HEK293 (cell line): Measurements from ENCODE around the gene MRS2.

ENCODE experiments used
- CTCF ChIA-PET: fragments of 350-600 bp; formaldehyde crosslinking; extraction: SDS; loops from one replicate; lab custom pipeline; 2021; ENCODE audit warnings: antibody characterized with exemption; lab: Yijun Ruan, JAX
- POLR2A ChIA-PET: fragments of 300-600 bp; formaldehyde crosslinking; extraction: SDS; loops from one replicate; lab custom pipeline; 2020; ENCODE audit warnings: antibody characterized with exemption, inconsistent platforms; lab: Yijun Ruan, JAX
- H3K27ac ChIP-seq: fragments of 200-500 bp; sonication (Bioruptor generic); 2 replicates; pipeline ENCODE4 v1.5.1; 2014; ENCODE audit warnings: low read depth, low read length, control low read depth, inconsistent platforms; ENCODE audit errors: extremely low read depth
- H3K36me3 ChIP-seq, 2 experiments: fragments of 200-500 bp in 1 of 2; sonication (Bioruptor generic) in 1 of 2; 1 replicate in 1 of 2; 2 replicates in 1 of 2; pipeline ENCODE4 v1.5.1; 2014 to 2017; ENCODE audit warnings: inconsistent platforms in 2 of 2, low read length in 2 of 2; ENCODE audit not compliant: control insufficient read depth in 2 of 2, insufficient read depth in 1 of 2
- H3K4me1 ChIP-seq: fragments of 200-500 bp; sonication (Bioruptor generic); 2 replicates; pipeline ENCODE4 v1.5.1; 2014; ENCODE audit warnings: mild to moderate bottlenecking, low read length, inconsistent platforms; ENCODE audit not compliant: control insufficient read depth, insufficient read depth
- H3K4me3 ChIP-seq: 2 replicates; pipeline ENCODE4 v1.5.1; 2011; ENCODE audit warnings: low read depth, mild to moderate bottlenecking, control low read depth, low read length, moderate library complexity
- H3K9me3 ChIP-seq: fragments of 200-500 bp; sonication (Bioruptor generic); 2 replicates; pipeline ENCODE4 v1.5.1; 2014; ENCODE audit warnings: low read depth, low read length, inconsistent platforms; ENCODE audit not compliant: control insufficient read depth, insufficient read depth
- BCL11A ChIP-seq: fragments of 450-650 bp; formaldehyde crosslinking; IDR thresholded peaks from 2 replicates; pipeline ENCODE4 v1.5.1; 2016; ENCODE audit warnings: low read depth, missing biosample characterization, missing genetic modification characterization
- EGR2 ChIP-seq: fragments of 450-650 bp; formaldehyde crosslinking; IDR thresholded peaks from 2 replicates; pipeline ENCODE4 v1.5.1; 2016; ENCODE audit warnings: low read depth, missing biosample characterization, missing genetic modification characterization
- GLI2 ChIP-seq: fragments of 450-650 bp; formaldehyde crosslinking; IDR thresholded peaks from 2 replicates; pipeline ENCODE4; 2017; ENCODE audit warnings: missing biosample characterization, missing genetic modification characterization, low read depth, borderline replicate concordance
- GLIS1 ChIP-seq: fragments of 450-650 bp; formaldehyde crosslinking; IDR thresholded peaks from 2 replicates; pipeline ENCODE4 v1.5.1; 2016; ENCODE audit warnings: missing biosample characterization, missing genetic modification characterization
- OSR2 ChIP-seq: fragments of 450-650 bp; formaldehyde crosslinking; IDR thresholded peaks from 2 replicates; pipeline ENCODE4 v1.5.1; 2016; ENCODE audit warnings: missing biosample characterization, missing genetic modification characterization
- ZEB2 ChIP-seq: fragments of 450-650 bp; formaldehyde crosslinking; IDR thresholded peaks from 2 replicates; pipeline ENCODE4 v1.5.1; 2016; ENCODE audit warnings: missing biosample characterization, missing genetic modification characterization
- ZFHX2 ChIP-seq: fragments of 450-650 bp; formaldehyde crosslinking; conservative IDR thresholded peaks from 2 replicates; pipeline ENCODE4 v1.5.1; 2016; ENCODE audit warnings: missing biosample characterization, missing genetic modification characterization
- ZFP3 ChIP-seq: fragments of 450-650 bp; formaldehyde crosslinking; IDR thresholded peaks from 2 replicates; pipeline ENCODE4 v1.5.1; 2016; ENCODE audit warnings: low read depth, missing biosample characterization, missing genetic modification characterization
- ZFP69B ChIP-seq: fragments of 450-650 bp; formaldehyde crosslinking; IDR thresholded peaks from 2 replicates; pipeline ENCODE4 v1.5.1; 2016; ENCODE audit warnings: missing biosample characterization, missing genetic modification characterization
- ZNF133 ChIP-seq: fragments of 450-650 bp; formaldehyde crosslinking; IDR thresholded peaks from 2 replicates; pipeline ENCODE4 v1.5.1; 2016; ENCODE audit warnings: missing biosample characterization, missing genetic modification characterization
- ZNF140 ChIP-seq: fragments of 450-650 bp; formaldehyde crosslinking; IDR thresholded peaks from 2 replicates; pipeline ENCODE4 v1.5.1; 2016; ENCODE audit warnings: missing biosample characterization, missing genetic modification characterization
- ZNF16 ChIP-seq: fragments of 450-650 bp; formaldehyde crosslinking; IDR thresholded peaks from 2 replicates; pipeline ENCODE4 v1.5.1; 2016; ENCODE audit warnings: low read depth, missing biosample characterization, missing genetic modification characterization
- ZNF174 ChIP-seq: fragments of 450-650 bp; formaldehyde crosslinking; IDR thresholded peaks from 2 replicates; pipeline ENCODE4 v1.5.0; 2017; ENCODE audit warnings: missing biosample characterization, mild to moderate bottlenecking, missing genetic modification characterization
- ZNF2 ChIP-seq: fragments of 450-650 bp; formaldehyde crosslinking; IDR thresholded peaks from 2 replicates; pipeline ENCODE4 v1.5.1; 2016; ENCODE audit warnings: missing biosample characterization, missing genetic modification characterization
- ZNF221 ChIP-seq: fragments of 450-650 bp; formaldehyde crosslinking; IDR thresholded peaks from 2 replicates; pipeline ENCODE4 v1.5.1; 2017; ENCODE audit warnings: missing biosample characterization, missing genetic modification characterization, borderline replicate concordance
- ZNF248 ChIP-seq: fragments of 450-650 bp; formaldehyde crosslinking; IDR thresholded peaks from 2 replicates; pipeline ENCODE4 v1.5.1; 2017; ENCODE audit warnings: missing biosample characterization, missing genetic modification characterization
- ZNF324 ChIP-seq: fragments of 450-650 bp; formaldehyde crosslinking; IDR thresholded peaks from 2 replicates; pipeline ENCODE4 v1.5.1; 2016; ENCODE audit warnings: missing biosample characterization, missing genetic modification characterization
- ZNF341 ChIP-seq: fragments of 450-650 bp; formaldehyde crosslinking; IDR thresholded peaks from 2 replicates; pipeline ENCODE4; 2016; ENCODE audit warnings: low read depth, missing biosample characterization, missing genetic modification characterization
- ZNF391 ChIP-seq: fragments of 450-650 bp; formaldehyde crosslinking; IDR thresholded peaks from 2 replicates; pipeline ENCODE4 v1.5.1; 2016; ENCODE audit warnings: low read depth, missing biosample characterization, missing genetic modification characterization, borderline replicate concordance
- ZNF521 ChIP-seq: fragments of 450-650 bp; formaldehyde crosslinking; IDR thresholded peaks from 2 replicates; pipeline ENCODE4 v1.5.1; 2017; ENCODE audit warnings: missing biosample characterization, mild to moderate bottlenecking, missing genetic modification characterization
- ZNF548 ChIP-seq: fragments of 450-650 bp; formaldehyde crosslinking; IDR thresholded peaks from 2 replicates; pipeline ENCODE4 v1.5.1; 2016; ENCODE audit warnings: missing biosample characterization, missing genetic modification characterization
- ZNF549 ChIP-seq: fragments of 450-650 bp; IDR thresholded peaks from 2 replicates; pipeline ENCODE4 v1.5.1; 2018; ENCODE audit warnings: missing biosample characterization, missing genetic modification characterization, mild to moderate bottlenecking, inconsistent platforms, moderate library complexity
- ZNF555 ChIP-seq: fragments of 450-650 bp; formaldehyde crosslinking; conservative IDR thresholded peaks from 2 replicates; pipeline ENCODE4 v1.5.1; 2017; ENCODE audit warnings: missing biosample characterization, mild to moderate bottlenecking, missing genetic modification characterization, inconsistent platforms
- ZNF561 ChIP-seq: fragments of 450-650 bp; IDR thresholded peaks from 2 replicates; pipeline ENCODE4 v1.5.1; 2018; ENCODE audit warnings: missing biosample characterization, missing genetic modification characterization, borderline replicate concordance
- ZNF571 ChIP-seq: fragments of 450-650 bp; formaldehyde crosslinking; IDR thresholded peaks from 2 replicates; pipeline ENCODE4 v1.5.0; 2017; ENCODE audit warnings: missing biosample characterization, missing genetic modification characterization
- ZNF585B ChIP-seq: fragments of 450-650 bp; formaldehyde crosslinking; IDR thresholded peaks from 2 replicates; pipeline ENCODE4 v1.5.1; 2016; ENCODE audit warnings: missing biosample characterization, missing genetic modification characterization
- ZNF596 ChIP-seq: fragments of 450-650 bp; IDR thresholded peaks from 2 replicates; pipeline ENCODE4 v1.5.0; 2018; ENCODE audit warnings: missing biosample characterization, mild to moderate bottlenecking, missing genetic modification characterization, moderate library complexity
- ZNF645 ChIP-seq: fragments of 450-650 bp; formaldehyde crosslinking; IDR thresholded peaks from 2 replicates; pipeline ENCODE4; 2016; ENCODE audit warnings: missing biosample characterization, missing genetic modification characterization
- ZNF692 ChIP-seq: fragments of 450-650 bp; formaldehyde crosslinking; IDR thresholded peaks from 2 replicates; pipeline ENCODE4 v1.5.1; 2016; ENCODE audit warnings: missing biosample characterization, missing genetic modification characterization
- ZNF704 ChIP-seq: fragments of 450-650 bp; formaldehyde crosslinking; IDR thresholded peaks from 2 replicates; pipeline ENCODE4 v1.5.1; 2016; ENCODE audit warnings: missing biosample characterization, missing genetic modification characterization
- ZNF76 ChIP-seq: fragments of 450-650 bp; formaldehyde crosslinking; IDR thresholded peaks from 2 replicates; pipeline ENCODE4; 2016; ENCODE audit warnings: low read depth, missing biosample characterization, missing genetic modification characterization, borderline replicate concordance
- ZNF843 ChIP-seq: fragments of 450-650 bp; formaldehyde crosslinking; IDR thresholded peaks from 2 replicates; pipeline ENCODE4 v1.5.1; 2016; ENCODE audit warnings: missing biosample characterization, missing genetic modification characterization

MRS2 gene

GRCh38 chr6:24464253-24465038, 61.7 kb downstream of the MRS2 start:
- ChIA-PET POLR2A (no interaction called here), CTCF (interaction anchor here (0.9 kb wide), 1 partner anchor 181 kb away, joined by 3 read pairs; no protein-coding TSS in a partner anchor)
- TF ChIP-seq ZNF561 (tag by site-specific recombination) = no peak
- TF ChIP-seq ZNF548 (tag by site-specific recombination) = no peak
- TF ChIP-seq ZNF571 (tag by site-specific recombination) = no peak
- TF ChIP-seq ZNF391 = no peak

GRCh38 chr6:24469811-24470210, 67.1 kb downstream of the MRS2 start:
- Histone ChIP-seq H3K4me1 (no peaks in the 10 kb centered on the region), H3K27ac (no peak overlapping the region), H3K9me3 (no peaks in the 10 kb centered on the region), H3K36me3 (no peaks in the 10 kb centered on the region), H3K4me3 (no peak overlapping the region)
- POLR2A ChIA-PET = no interaction called here
- CTCF ChIA-PET = interaction anchor here (0.6 kb wide), 1 partner anchor 38 kb away, joined by 6 read pairs; no protein-coding TSS in a partner anchor
- TF ChIP-seq ZNF549 (tag by site-specific recombination) (no peak), ZNF2 (tag by site-specific recombination) (no peak), ZNF645 (tag by site-specific recombination) (no peak), ZFP69B (no peak), ZFHX2 (tag by site-specific recombination) (no peak), EGR2 (no peak), GLI2 (no peak), ZNF521 (tag by site-specific recombination) (no peak), ZNF692 (tag by site-specific recombination) (no peak), ZNF571 (tag by site-specific recombination) (no peak), ZNF585B (tag by site-specific recombination) (no peak), ZNF248 (no peak), ZNF324 (no peak), ZNF76 (tag by site-specific recombination) (no peak), ZNF704 (tag by site-specific recombination) (no peak), ZNF843 (tag by site-specific recombination) (no peak)
- TF ChIP-seq, all 188 proteins: peak for 0

More at GRCh38 chr6:24464253-24465038, 61.7 kb downstream of the MRS2 start:
- Histone ChIP-seq H3K27ac (no peak overlapping the region), H3K36me3 (no peaks in the 10 kb centered on the region), H3K4me3 (no peak overlapping the region), H3K9me3 (no peaks in the 10 kb centered on the region), H3K4me1 (no peaks in the 10 kb centered on the region)

GRCh38 chr6:24472181-24472580, 69.4 kb downstream of the MRS2 start:
- CTCF ChIA-PET = no interaction called here
- TF ChIP-seq BCL11A (tag by site-specific recombination) (no peak), ZEB2 (no peak), GLIS1 (tag by site-specific recombination) (no peak), ZNF341 (tag by site-specific recombination) (no peak), ZNF16 (tag by site-specific recombination) (no peak), ZNF140 (tag by site-specific recombination) (no peak), ZNF221 (no peak), OSR2 (tag by site-specific recombination) (no peak), ZNF174 (tag by site-specific recombination) (no peak), ZFP3 (tag by site-specific recombination) (no peak), ZNF133 (tag by site-specific recombination) (no peak), ZNF555 (tag by site-specific recombination) (no peak), ZNF596 (tag by site-specific recombination) (no peak)
- TF ChIP-seq, all 188 proteins: peak for 0
- H3K4me1 ChIP-seq = no peaks in the 10 kb centered on the region
- H3K4me3 ChIP-seq = no peak overlapping the region
- no peak overlapping the region for H3K27ac ChIP-seq
- POLR2A ChIA-PET = no interaction called here
- no peaks in the 10 kb centered on the region for H3K9me3 ChIP-seq
- H3K36me3 ChIP-seq = no peaks in the 10 kb centered on the region
